Ishikawa (cell line): ENCODE results near the gene REG3A.

Experiments used
- CEBPB ChIP-seq: IDR thresholded peaks from 2 replicates; pipeline ENCODE4 v1.6.1; 2012
- EGR1 ChIP-seq: IDR thresholded peaks from 2 replicates; pipeline ENCODE4 v1.6.1; 2012
- EP300 ChIP-seq: IDR thresholded peaks from 2 replicates; pipeline ENCODE4 v1.6.1; 2012; ENCODE audit warnings: borderline replicate concordance
- NFIC ChIP-seq: IDR thresholded peaks from 2 replicates; pipeline ENCODE4 v1.6.1; 2012
- RAD21 ChIP-seq: IDR thresholded peaks from 2 replicates; pipeline ENCODE4 v1.6.1; 2012; ENCODE audit warnings: low read depth
- TAF1 ChIP-seq: IDR thresholded peaks from 2 replicates; pipeline ENCODE4 v1.6.1; 2012; ENCODE audit warnings: low read depth, mild to moderate bottlenecking
- TEAD4 ChIP-seq: IDR thresholded peaks from 2 replicates; pipeline ENCODE4 v1.6.1; 2012
- YY1 ChIP-seq: IDR thresholded peaks from 2 replicates; pipeline ENCODE4 v1.6.1; 2012; ENCODE audit warnings: low read depth
- ZBTB7A ChIP-seq: IDR thresholded peaks from 2 replicates; pipeline ENCODE4 v1.6.1; 2012; ENCODE audit warnings: low read depth
- TF ChIP-seq, protein P1 (sequence below): IDR thresholded peaks from 2 replicates; pipeline ENCODE4 v1.6.1; 2012; ENCODE audit warnings: low read depth, mild to moderate bottlenecking
- TF ChIP-seq, protein P2 (sequence below): IDR thresholded peaks from 2 replicates; pipeline ENCODE4 v1.6.1; 2012
- TF ChIP-seq, protein P3 (sequence below): IDR thresholded peaks from 2 replicates; pipeline ENCODE4 v1.6.1; 2012

DNA sequence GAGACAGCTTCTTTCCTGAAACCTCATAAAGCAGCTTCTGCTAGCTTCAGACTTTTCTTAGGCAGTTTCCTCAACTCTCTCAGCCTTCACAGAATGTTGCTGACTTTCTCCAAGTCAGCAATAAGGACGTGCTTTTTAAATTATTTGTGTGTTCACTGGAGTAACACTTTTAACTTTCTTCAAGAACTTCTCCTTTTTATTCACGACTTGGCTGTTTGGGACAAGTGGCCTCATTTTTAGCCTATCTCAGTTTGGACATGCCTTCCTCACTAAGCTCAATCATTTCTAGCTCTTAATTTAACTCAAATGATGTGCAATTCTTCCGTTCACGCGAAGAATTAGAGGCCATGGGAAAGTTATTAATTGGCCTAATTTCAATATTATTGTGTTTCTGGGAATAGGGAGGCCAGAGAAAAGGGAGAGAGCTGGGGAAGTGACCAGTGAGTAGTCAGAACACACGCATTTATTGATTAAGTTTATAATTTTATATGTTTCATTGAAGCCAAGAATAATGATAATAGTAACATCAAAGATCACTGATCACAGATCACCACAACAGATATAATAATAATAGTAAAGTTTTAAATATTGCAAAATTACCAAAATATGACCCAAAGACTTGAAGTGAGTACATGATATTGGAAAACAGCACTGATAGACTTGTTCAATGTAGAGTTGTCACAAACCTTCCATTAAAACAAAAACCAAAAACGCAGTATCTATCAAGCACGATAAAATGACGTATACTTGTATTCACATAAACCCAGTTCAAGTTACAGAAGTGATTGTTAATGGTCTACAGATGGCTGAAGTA lies 34.4 kb downstream of the REG3A start:
- TF ChIP-seq, protein P1, sequence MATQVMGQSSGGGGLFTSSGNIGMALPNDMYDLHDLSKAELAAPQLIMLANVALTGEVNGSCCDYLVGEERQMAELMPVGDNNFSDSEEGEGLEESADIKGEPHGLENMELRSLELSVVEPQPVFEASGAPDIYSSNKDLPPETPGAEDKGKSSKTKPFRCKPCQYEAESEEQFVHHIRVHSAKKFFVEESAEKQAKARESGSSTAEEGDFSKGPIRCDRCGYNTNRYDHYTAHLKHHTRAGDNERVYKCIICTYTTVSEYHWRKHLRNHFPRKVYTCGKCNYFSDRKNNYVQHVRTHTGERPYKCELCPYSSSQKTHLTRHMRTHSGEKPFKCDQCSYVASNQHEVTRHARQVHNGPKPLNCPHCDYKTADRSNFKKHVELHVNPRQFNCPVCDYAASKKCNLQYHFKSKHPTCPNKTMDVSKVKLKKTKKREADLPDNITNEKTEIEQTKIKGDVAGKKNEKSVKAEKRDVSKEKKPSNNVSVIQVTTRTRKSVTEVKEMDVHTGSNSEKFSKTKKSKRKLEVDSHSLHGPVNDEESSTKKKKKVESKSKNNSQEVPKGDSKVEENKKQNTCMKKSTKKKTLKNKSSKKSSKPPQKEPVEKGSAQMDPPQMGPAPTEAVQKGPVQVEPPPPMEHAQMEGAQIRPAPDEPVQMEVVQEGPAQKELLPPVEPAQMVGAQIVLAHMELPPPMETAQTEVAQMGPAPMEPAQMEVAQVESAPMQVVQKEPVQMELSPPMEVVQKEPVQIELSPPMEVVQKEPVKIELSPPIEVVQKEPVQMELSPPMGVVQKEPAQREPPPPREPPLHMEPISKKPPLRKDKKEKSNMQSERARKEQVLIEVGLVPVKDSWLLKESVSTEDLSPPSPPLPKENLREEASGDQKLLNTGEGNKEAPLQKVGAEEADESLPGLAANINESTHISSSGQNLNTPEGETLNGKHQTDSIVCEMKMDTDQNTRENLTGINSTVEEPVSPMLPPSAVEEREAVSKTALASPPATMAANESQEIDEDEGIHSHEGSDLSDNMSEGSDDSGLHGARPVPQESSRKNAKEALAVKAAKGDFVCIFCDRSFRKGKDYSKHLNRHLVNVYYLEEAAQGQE = no peak
- no peak for TF ChIP-seq TAF1
- TF ChIP-seq EP300 = no peak
- no peak for TF ChIP-seq NFIC
- no peak for TF ChIP-seq TEAD4
- TF ChIP-seq CEBPB = no peak
- TF ChIP-seq, protein P2, sequence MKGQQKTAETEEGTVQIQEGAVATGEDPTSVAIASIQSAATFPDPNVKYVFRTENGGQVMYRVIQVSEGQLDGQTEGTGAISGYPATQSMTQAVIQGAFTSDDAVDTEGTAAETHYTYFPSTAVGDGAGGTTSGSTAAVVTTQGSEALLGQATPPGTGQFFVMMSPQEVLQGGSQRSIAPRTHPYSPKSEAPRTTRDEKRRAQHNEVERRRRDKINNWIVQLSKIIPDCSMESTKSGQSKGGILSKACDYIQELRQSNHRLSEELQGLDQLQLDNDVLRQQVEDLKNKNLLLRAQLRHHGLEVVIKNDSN = no peak
- TF ChIP-seq EGR1 = no peak
- TF ChIP-seq YY1 = no peak
- TF ChIP-seq, protein P3, sequence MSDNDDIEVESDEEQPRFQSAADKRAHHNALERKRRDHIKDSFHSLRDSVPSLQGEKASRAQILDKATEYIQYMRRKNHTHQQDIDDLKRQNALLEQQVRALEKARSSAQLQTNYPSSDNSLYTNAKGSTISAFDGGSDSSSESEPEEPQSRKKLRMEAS = no peak
- TF ChIP-seq RAD21 = no peak
- TF ChIP-seq ZBTB7A = no peak
